Neural cell (in vitro differentiated cells): Measurements from ENCODE around the gene SLITRK2. TPM values are rescaled to one million over a fixed set of nuclear protein-coding genes. Genes with fewer than 3 reads are reported as not detected.

Source experiments
- H2AFZ ChIP-seq: fragments of 200-600, 300-800 bp; sonication (generic), shearing (Covaris generic); 2 replicates; pipeline ENCODE4 v1.6.0; 2014; ENCODE audit warnings: low read depth, mild to moderate bottlenecking, antibody characterized with exemption, low read length, moderate library complexity
- H3F3A ChIP-seq: fragments of 200-600 bp; shearing (Covaris generic); 2 replicates; pipeline ENCODE4 v1.6.1; 2016; ENCODE audit warnings: mild to moderate bottlenecking, moderate library complexity, mixed read lengths, antibody characterized with exemption, low read length; ENCODE audit not compliant: insufficient read depth, poor library complexity, severe bottlenecking
- H3K27ac ChIP-seq: fragments of 200-600, 300-800 bp; sonication (generic), shearing (Covaris generic); 2 replicates; pipeline ENCODE4 v1.5.1; 2014; ENCODE audit warnings: mild to moderate bottlenecking, low read length, moderate library complexity
- H3K27me3 ChIP-seq: fragments of 300-800, 200-600 bp; sonication (generic), shearing (Covaris generic); 2 replicates; pipeline ENCODE4 v1.6.0; 2014; ENCODE audit warnings: mild to moderate bottlenecking, low read depth, low read length, moderate library complexity; ENCODE audit not compliant: insufficient read depth
- H3K36me3 ChIP-seq: fragments of 300-800, 200-600 bp; sonication (generic), shearing (Covaris generic); 2 replicates; pipeline ENCODE4 v1.5.1; 2014; ENCODE audit warnings: mild to moderate bottlenecking, antibody characterized with exemption, low read length, moderate library complexity; ENCODE audit not compliant: insufficient read depth
- H3K4me2 ChIP-seq: fragments of 300-800, 200-600 bp; sonication (generic), shearing (Covaris generic); 2 replicates; pipeline ENCODE4 v1.6.0; 2014; ENCODE audit warnings: mild to moderate bottlenecking, low read length
- H3K4me3 ChIP-seq: fragments of 300-800, 200-600 bp; sonication (generic), shearing (Covaris generic); 2 replicates; pipeline ENCODE4 v1.5.1; 2014; ENCODE audit warnings: mild to moderate bottlenecking, low read length, moderate library complexity
- H3K79me2 ChIP-seq: fragments of 200-600 bp; shearing (Covaris generic); replicated peaks from 2 replicates; pipeline ENCODE4 v1.6.0; 2014; ENCODE audit warnings: mild to moderate bottlenecking, low read length, moderate library complexity; ENCODE audit not compliant: insufficient read depth
- H3K9ac ChIP-seq: fragments of 300-800, 200-600 bp; sonication (generic), shearing (Covaris generic); 2 replicates; pipeline ENCODE4 v1.6.1; 2016; ENCODE audit warnings: mild to moderate bottlenecking, low read length, mixed read lengths
- H3K9me2 ChIP-seq: fragments of 200-600 bp; shearing (Covaris generic); 2 replicates; pipeline ENCODE4 v1.6.1; 2016; ENCODE audit warnings: mild to moderate bottlenecking, low read length, mixed read lengths; ENCODE audit not compliant: insufficient read depth
- H3K9me3 ChIP-seq: fragments of 200-600, 300-800 bp; sonication (generic), shearing (Covaris generic); 2 replicates; pipeline ENCODE4 v1.6.1; 2016; ENCODE audit warnings: mild to moderate bottlenecking, mixed run types, low read length, moderate library complexity, mixed read lengths
- H4K20me1 ChIP-seq: fragments of 200-600 bp; shearing (Covaris generic); 2 replicates; pipeline ENCODE4 v1.6.1; 2016; ENCODE audit warnings: mild to moderate bottlenecking, mixed run types; ENCODE audit not compliant: insufficient read depth
- CTCF ChIP-seq: fragments of 450-650 bp; IDR thresholded peaks from 2 replicates; pipeline ENCODE4 v1.5.1; 2014; ENCODE audit warnings: antibody characterized with exemption, mild to moderate bottlenecking, moderate library complexity; ENCODE audit not compliant: poor library complexity, severe bottlenecking
- EP300 ChIP-seq: fragments of 450-650 bp; conservative IDR thresholded peaks from 2 replicates; pipeline ENCODE4 v1.6.1; 2014; ENCODE audit warnings: antibody characterized with exemption, mild to moderate bottlenecking, moderate library complexity; ENCODE audit not compliant: poor library complexity, severe bottlenecking
- EZH2 ChIP-seq: fragments of 200-600, 300-800 bp; shearing (Covaris generic), sonication (generic); IDR thresholded peaks from 2 replicates; pipeline ENCODE4 v1.6.1; 2014; ENCODE audit warnings: antibody characterized with exemption, low read length, borderline replicate concordance, mild to moderate bottlenecking; ENCODE audit not compliant: insufficient read depth, poor library complexity, severe bottlenecking
- POLR2AphosphoS5 ChIP-seq: IDR thresholded peaks from 2 replicates; pipeline ENCODE4 v1.6.1; 2012
- RAD21 ChIP-seq: fragments of 450-650 bp; conservative IDR thresholded peaks from 2 replicates; pipeline ENCODE4 v1.6.1; 2014; ENCODE audit warnings: antibody characterized with exemption, mild to moderate bottlenecking, moderate library complexity
- SMC3 ChIP-seq: fragments of 450-650 bp; conservative IDR thresholded peaks from 2 replicates; pipeline ENCODE4 v1.6.1; 2014; ENCODE audit warnings: antibody characterized with exemption, mild to moderate bottlenecking, moderate library complexity; ENCODE audit not compliant: poor library complexity
- polyA plus RNA-seq: library from polyadenylated mRNA; depleted of rRNA; stranded (reverse); fragments of >200 nt; gene quantifications from 2 replicates; pipeline ENCODE4 v1.2.3, GENCODE V29; 2014
- TF ChIP-seq, protein P1 (sequence below): IDR thresholded peaks from 2 replicates; pipeline ENCODE4 v1.6.1; 2012; ENCODE audit warnings: borderline replicate concordance

The SLITRK2 gene
- polyA plus RNA-seq, 1 donor from 2014 or later = 1.9 TPM

GRCh38 chrX:145826466-145826865 is 8.8 kb downstream of the SLITRK2 start:
- H3K4me3 ChIP-seq = no peak overlapping the region
- H3K9ac ChIP-seq = no peak overlapping the region
- H3K79me2 ChIP-seq = no peaks in the 10 kb centered on the region

GRCh38 chrX:145832796-145833195 is 15.2 kb downstream of the SLITRK2 start:
- no peak overlapping the region for H3K27ac ChIP-seq
- H3F3A ChIP-seq = no peaks in the 10 kb centered on the region

More at GRCh38 chrX:145826466-145826865, 8.8 kb downstream of the SLITRK2 start:
- Histone ChIP-seq H3K27me3 (peaks cover 5% of the 10 kb centered on the region), H2AFZ (no peak overlapping the region), H4K20me1 (no peaks in the 10 kb centered on the region), H3K4me2 (no peak overlapping the region), H3K9me3 (no peaks in the 10 kb centered on the region), H3K9me2 (no peaks in the 10 kb centered on the region), H3K27ac (no peak overlapping the region), H3K36me3 (no peaks in the 10 kb centered on the region), H3F3A (no peaks in the 10 kb centered on the region)
- no peak for TF ChIP-seq RAD21
- TF ChIP-seq CTCF = no peak
- TF ChIP-seq, protein P1, sequence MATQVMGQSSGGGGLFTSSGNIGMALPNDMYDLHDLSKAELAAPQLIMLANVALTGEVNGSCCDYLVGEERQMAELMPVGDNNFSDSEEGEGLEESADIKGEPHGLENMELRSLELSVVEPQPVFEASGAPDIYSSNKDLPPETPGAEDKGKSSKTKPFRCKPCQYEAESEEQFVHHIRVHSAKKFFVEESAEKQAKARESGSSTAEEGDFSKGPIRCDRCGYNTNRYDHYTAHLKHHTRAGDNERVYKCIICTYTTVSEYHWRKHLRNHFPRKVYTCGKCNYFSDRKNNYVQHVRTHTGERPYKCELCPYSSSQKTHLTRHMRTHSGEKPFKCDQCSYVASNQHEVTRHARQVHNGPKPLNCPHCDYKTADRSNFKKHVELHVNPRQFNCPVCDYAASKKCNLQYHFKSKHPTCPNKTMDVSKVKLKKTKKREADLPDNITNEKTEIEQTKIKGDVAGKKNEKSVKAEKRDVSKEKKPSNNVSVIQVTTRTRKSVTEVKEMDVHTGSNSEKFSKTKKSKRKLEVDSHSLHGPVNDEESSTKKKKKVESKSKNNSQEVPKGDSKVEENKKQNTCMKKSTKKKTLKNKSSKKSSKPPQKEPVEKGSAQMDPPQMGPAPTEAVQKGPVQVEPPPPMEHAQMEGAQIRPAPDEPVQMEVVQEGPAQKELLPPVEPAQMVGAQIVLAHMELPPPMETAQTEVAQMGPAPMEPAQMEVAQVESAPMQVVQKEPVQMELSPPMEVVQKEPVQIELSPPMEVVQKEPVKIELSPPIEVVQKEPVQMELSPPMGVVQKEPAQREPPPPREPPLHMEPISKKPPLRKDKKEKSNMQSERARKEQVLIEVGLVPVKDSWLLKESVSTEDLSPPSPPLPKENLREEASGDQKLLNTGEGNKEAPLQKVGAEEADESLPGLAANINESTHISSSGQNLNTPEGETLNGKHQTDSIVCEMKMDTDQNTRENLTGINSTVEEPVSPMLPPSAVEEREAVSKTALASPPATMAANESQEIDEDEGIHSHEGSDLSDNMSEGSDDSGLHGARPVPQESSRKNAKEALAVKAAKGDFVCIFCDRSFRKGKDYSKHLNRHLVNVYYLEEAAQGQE = no peak
- no peak for TF ChIP-seq POLR2AphosphoS5
- no peak for TF ChIP-seq EZH2
- TF ChIP-seq EP300 = no peak

More at GRCh38 chrX:145832796-145833195, 15.2 kb downstream of the SLITRK2 start:
- Histone ChIP-seq H2AFZ (no peak overlapping the region), H3K4me2 (no peak overlapping the region), H3K4me3 (no peak overlapping the region), H3K9me2 (no peaks in the 10 kb centered on the region), H3K36me3 (no peaks in the 10 kb centered on the region), H4K20me1 (no peaks in the 10 kb centered on the region), H3K27me3 (no peaks in the 10 kb centered on the region), H3K9me3 (no peaks in the 10 kb centered on the region), H3K79me2 (no peaks in the 10 kb centered on the region), H3K9ac (no peak overlapping the region)
- TF ChIP-seq EP300 = no peak
- TF ChIP-seq CTCF = no peak
- no peak for TF ChIP-seq EZH2
- TF ChIP-seq POLR2AphosphoS5 = no peak
- no peak for TF ChIP-seq SMC3
